Measurements from ENCODE around the gene DCUN1D5. TPM values are rescaled to one million over a fixed set of nuclear protein-coding genes. Genes with fewer than 3 reads are reported as not detected.

The DCUN1D5 gene
- total RNA-seq (113 and 182 TPM in 2 replicates), polyA plus RNA-seq (75.5 and 101 TPM in 2 replicates)

DNA sequence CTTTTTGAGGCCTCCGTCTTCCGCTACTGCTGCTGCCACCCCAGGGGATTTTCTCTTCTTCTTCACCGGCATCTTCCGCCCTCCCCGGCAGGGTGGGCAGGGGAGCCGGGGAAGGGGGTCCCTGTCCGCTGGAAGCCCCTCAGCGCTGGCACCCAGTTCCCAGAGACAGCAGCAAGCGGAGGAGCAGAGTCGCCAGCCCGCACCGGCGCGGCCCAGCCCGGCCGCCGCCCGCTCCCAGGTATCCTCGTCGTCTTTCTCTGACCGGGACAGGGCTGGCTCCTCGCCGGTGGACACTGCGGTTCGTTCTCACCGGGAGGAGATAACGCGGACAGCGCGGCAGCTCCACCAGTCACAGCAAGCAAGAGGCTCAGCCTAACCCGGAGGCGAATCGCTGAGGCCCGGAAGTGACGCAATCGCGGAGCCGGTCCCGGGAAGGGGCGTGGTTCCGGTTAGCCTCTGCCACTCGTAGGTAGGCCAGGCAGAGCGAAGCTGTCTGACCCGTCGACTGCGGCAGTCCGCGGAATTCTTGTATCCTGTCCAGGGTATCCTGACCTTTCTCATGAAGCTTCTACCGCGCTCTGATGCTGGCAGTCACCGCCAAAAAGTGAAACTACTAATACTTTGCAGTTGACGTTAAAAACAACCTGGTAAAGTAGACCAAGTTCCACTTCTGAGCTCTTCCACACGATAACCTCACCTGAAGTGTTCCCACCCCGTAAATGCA lies at the start of gene DCUN1D5:
Gene DCUN1D5 (minus strand): TSS at position 360 of the 724 bp plus-strand sequence. CDS start 288 bp downstream, at position 72.
- Histone ChIP-seq H3K9me3 (ENCODE audit: low read depth) (no peaks in the 10 kb centered on the region), H3K4me1 (ENCODE audit: low read depth) (peaks cover 23% of the 10 kb centered on the region), H3K27ac (peak within 1 kb of the TSS; percentile 94), H3K36me3 (no peaks in the 10 kb centered on the region), H3K4me3 (peak within 1 kb of the TSS; percentile 82), H3K27me3 (peaks cover 38% of the 10 kb centered on the region)
- TF ChIP-seq, protein P1, sequence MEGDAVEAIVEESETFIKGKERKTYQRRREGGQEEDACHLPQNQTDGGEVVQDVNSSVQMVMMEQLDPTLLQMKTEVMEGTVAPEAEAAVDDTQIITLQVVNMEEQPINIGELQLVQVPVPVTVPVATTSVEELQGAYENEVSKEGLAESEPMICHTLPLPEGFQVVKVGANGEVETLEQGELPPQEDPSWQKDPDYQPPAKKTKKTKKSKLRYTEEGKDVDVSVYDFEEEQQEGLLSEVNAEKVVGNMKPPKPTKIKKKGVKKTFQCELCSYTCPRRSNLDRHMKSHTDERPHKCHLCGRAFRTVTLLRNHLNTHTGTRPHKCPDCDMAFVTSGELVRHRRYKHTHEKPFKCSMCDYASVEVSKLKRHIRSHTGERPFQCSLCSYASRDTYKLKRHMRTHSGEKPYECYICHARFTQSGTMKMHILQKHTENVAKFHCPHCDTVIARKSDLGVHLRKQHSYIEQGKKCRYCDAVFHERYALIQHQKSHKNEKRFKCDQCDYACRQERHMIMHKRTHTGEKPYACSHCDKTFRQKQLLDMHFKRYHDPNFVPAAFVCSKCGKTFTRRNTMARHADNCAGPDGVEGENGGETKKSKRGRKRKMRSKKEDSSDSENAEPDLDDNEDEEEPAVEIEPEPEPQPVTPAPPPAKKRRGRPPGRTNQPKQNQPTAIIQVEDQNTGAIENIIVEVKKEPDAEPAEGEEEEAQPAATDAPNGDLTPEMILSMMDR (IDR thresholded peaks at IDR 0.05; ENCODE audit: low read depth, low read length) = no peak
- DNase-seq (ENCODE audit: low read depth in 1 of 2, low spot score in 1 of 2) = peak; percentile 97 to 98

DNA sequence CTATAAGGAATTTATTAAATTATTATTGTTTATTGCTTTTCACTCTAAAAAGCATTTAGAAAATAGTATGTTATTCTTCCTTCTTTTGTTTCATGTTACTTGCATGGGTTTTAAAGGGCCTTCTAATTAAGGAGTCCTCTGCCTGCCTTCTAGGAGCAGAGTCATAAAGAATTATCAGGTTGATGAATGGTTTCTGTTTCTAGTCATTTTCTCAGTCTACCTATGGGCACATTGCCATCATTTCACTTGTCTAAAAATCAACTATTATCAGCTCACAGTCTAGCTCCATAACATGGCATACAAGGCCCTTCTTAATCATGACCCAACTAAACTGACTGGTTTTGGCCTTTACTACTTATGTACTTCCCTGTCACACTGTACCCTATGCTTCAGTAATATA lies 33.5 kb upstream of the DCUN1D5 start:
- no peak overlapping the region for H3K27ac ChIP-seq
- H3K27me3 ChIP-seq = no peaks in the 10 kb centered on the region
- TF ChIP-seq, protein P1 (IDR thresholded peaks at IDR 0.05; ENCODE audit: low read depth, low read length) = no peak
- no peaks in the 10 kb centered on the region for H3K4me1 ChIP-seq (ENCODE audit: low read depth)
- H3K4me3 ChIP-seq = no peak overlapping the region
- DNase-seq (ENCODE audit: low read depth in 1 of 2, low spot score in 1 of 2) = no peak
- peaks cover 8% of the 10 kb centered on the region for H3K36me3 ChIP-seq
- H3K9me3 ChIP-seq (ENCODE audit: low read depth) = no peaks in the 10 kb centered on the region

DNA sequence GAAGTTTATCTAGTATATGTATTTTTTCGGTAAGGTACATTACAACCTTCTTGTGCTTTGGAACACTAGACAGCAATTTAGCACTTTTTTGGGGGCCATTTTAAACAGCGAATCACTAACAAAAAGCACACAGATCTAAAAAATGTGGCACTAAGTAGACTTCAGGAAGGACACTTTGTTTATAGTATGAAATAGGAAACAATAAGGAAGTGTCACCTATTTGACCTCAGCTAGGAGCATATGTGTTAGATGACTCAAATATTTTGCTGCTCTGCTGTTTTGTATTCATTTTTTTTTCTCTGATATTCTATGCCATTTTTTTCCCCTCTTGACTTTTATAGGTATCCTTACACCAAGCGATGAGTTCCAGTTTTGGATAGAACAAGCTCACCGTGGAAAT lies 22.9 kb upstream of the DCUN1D5 start:
- no peaks in the 10 kb centered on the region for H3K9me3 ChIP-seq (ENCODE audit: low read depth)
- H3K27me3 ChIP-seq = no peaks in the 10 kb centered on the region
- H3K36me3 ChIP-seq = peaks cover 4% of the 10 kb centered on the region
- no peak overlapping the region for H3K4me3 ChIP-seq
- no peak for DNase-seq (ENCODE audit: low read depth in 1 of 2, low spot score in 1 of 2)
- H3K4me1 ChIP-seq (ENCODE audit: low read depth) = peaks cover 3% of the 10 kb centered on the region
- TF ChIP-seq, protein P1 (IDR thresholded peaks at IDR 0.05; ENCODE audit: low read depth, low read length) = no peak
- no peak overlapping the region for H3K27ac ChIP-seq

DNA sequence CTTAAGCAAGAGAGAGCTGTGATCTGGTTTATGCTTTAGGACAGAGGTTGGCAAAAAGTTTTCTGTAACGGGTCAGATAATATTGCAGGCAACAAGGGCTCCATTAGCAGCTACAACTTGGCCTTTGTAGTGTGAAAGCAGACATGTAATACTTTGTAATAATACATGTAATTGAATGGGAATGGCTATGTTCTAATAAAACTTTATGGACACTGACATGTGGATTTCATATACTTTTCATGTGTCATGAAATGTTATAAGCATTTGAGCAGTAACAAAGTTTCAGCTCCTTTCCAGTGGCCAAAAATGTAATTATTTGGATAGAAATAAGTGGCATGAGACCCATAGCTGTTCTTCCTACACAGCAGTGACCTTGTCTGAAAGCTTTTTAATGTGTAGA lies 20.4 kb upstream of the DCUN1D5 start:
- Histone ChIP-seq H3K27me3 (no peaks in the 10 kb centered on the region), H3K9me3 (ENCODE audit: low read depth) (no peaks in the 10 kb centered on the region), H3K27ac (peak overlapping the region; percentile 38), H3K36me3 (peaks cover 4% of the 10 kb centered on the region), H3K4me3 (no peak overlapping the region), H3K4me1 (ENCODE audit: low read depth) (peaks cover 3% of the 10 kb centered on the region)
- TF ChIP-seq, protein P1 (IDR thresholded peaks at IDR 0.05; ENCODE audit: low read depth, low read length) = no peak
- peak in 1 of 2 donors; percentile 14 for DNase-seq (ENCODE audit: low read depth in 1 of 2, low spot score in 1 of 2)

DNA sequence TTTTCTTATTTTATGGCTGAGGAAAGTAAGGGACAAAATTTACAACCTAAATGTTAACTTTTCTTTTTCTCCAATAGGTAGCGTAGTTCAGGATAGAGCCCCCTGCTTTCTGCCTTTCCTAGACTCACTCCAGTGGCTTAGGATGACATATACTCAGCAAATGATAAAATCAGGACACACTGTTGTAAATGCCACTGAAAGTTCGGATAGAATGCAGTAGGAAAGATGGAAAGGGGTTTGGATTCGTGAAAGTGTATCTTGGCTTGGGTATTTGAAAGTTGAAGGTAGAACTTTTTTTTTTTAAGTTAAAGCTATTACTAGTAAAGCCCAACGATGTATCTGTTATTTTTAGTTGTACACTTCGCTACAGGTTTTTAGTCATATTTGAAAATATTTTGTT lies 19.4 kb upstream of the DCUN1D5 start:
- peaks cover 3% of the 10 kb centered on the region for H3K4me1 ChIP-seq (ENCODE audit: low read depth)
- no peak overlapping the region for H3K4me3 ChIP-seq
- H3K36me3 ChIP-seq = peaks cover 4% of the 10 kb centered on the region
- TF ChIP-seq, protein P1 (IDR thresholded peaks at IDR 0.05; ENCODE audit: low read depth, low read length) = no peak
- DNase-seq (ENCODE audit: low read depth in 1 of 2, low spot score in 1 of 2) = no peak
- H3K27me3 ChIP-seq = no peaks in the 10 kb centered on the region
- no peak overlapping the region for H3K27ac ChIP-seq
- H3K9me3 ChIP-seq (ENCODE audit: low read depth) = no peaks in the 10 kb centered on the region

Data from cardiac muscle cell (in vitro differentiated cells and primary cell).